GM12873 (cell line): ENCODE data around the gene AGFG1.

Experiments
- TF ChIP-seq, protein P1 (sequence below): IDR thresholded peaks from 2 replicates; pipeline ENCODE4 v1.5.1; 2012; ENCODE audit warnings: low read depth, mild to moderate bottlenecking, moderate library complexity, low read length, control low read depth; ENCODE audit not compliant: insufficient read depth; ENCODE audit errors: missing control alignments

AGFG1 gene

DNA sequence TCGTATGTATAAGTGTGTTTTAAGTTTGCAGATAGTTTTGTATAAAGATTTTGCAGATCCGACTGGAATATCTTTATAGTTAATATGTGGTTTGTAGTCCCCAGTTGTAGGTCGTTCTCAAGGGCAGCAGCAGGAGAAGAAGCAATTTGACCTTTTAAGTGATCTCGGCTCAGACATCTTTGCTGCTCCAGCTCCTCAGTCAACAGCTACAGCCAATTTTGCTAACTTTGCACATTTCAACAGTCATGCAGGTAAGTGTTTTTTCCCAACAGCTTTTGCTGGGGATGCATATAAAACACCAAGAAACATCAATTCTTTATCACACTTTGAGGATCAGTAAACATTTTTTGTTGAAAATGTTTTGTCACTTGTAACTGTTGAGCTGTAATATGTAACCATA, 52.7 kb downstream of the AGFG1 start:
- TF ChIP-seq, protein P1, sequence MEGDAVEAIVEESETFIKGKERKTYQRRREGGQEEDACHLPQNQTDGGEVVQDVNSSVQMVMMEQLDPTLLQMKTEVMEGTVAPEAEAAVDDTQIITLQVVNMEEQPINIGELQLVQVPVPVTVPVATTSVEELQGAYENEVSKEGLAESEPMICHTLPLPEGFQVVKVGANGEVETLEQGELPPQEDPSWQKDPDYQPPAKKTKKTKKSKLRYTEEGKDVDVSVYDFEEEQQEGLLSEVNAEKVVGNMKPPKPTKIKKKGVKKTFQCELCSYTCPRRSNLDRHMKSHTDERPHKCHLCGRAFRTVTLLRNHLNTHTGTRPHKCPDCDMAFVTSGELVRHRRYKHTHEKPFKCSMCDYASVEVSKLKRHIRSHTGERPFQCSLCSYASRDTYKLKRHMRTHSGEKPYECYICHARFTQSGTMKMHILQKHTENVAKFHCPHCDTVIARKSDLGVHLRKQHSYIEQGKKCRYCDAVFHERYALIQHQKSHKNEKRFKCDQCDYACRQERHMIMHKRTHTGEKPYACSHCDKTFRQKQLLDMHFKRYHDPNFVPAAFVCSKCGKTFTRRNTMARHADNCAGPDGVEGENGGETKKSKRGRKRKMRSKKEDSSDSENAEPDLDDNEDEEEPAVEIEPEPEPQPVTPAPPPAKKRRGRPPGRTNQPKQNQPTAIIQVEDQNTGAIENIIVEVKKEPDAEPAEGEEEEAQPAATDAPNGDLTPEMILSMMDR = no peak

GRCh38 chr2:227527351-227527750, 55.4 kb downstream of the AGFG1 start:
- TF ChIP-seq, protein P1 = no peak

GRCh38 chr2:227528803-227529202, 56.8 kb downstream of the AGFG1 start:
- TF ChIP-seq, protein P1 = no peak

GRCh38 chr2:227529871-227530270, 57.9 kb downstream of the AGFG1 start:
- TF ChIP-seq, protein P1 = no peak

DNA sequence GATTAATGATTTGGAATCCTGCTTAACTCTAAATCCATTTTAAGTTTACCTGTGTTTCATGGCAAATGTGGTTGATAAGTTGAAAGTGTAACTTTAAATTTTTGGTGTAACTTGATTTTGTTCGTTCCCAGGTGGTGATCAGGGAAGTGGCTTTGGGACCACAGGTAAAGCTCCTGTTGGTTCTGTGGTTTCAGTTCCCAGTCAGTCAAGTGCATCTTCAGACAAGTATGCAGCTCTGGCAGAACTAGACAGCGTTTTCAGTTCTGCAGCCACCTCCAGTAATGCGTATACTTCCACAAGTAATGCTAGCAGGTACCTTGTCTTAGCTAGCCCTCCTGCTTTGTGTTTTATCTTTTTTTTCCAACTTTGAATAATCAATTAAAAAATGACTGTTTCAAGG, 62.8 kb downstream of the AGFG1 start:
- TF ChIP-seq, protein P1 = no peak

GRCh38 chr2:227536445-227536844, 64.5 kb downstream of the AGFG1 start:
- TF ChIP-seq, protein P1 = no peak

DNA sequence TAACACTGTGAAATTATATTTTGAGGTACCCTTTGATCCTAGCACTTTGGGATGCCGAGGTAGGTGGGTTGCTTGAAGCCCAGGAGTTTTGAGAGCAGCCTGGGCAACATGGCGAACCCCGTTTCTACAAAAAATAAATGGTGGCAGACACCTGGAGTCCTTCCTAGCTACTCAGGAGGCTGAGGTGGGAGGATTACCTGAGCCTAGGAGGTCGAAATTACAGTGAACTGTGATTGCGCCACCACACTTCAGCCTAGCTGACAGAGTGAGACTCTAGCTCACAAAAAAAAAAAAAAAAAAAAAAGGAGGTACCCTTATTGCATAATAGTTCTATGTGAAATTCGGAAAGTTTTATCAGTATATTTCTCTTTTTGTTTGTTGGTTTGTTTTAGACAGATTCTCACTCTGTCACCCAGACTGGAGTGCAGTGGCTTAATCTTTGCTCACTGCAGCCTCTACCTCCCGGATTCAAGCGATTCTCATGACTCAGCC, 67.6 kb downstream of the AGFG1 start:
- TF ChIP-seq, protein P1 = no peak

DNA sequence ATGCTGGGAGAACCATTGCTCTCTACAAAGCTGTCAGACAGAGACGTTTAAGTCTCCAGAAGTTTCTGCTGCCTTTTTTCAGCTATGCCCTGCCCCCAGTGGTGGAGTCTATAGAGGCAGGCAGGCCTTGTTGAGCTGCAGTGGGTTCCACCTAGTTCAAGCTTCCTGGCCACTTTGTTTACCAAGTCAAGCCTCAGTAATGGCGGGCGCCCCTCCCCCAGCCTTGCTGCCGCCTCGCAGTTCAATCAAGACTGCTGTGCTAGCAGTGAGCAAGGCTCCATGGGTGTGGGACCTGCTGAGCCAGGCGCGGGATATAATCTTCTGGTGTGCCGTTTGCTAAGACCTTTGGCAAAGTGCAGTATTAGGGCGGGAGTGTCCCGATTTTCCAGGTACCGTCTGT, 74.0 kb downstream of the AGFG1 start:
- TF ChIP-seq, protein P1 = peak; percentile 54
